ENCODE data around the gene PTPRC.

Gene PTPRC

GRCh38 chr1:198678301-198678836 is 39.5 kb downstream of the PTPRC start:
- no peak for DNase-seq

GRCh38 chr1:198678901-198679329 is 40.1 kb downstream of the PTPRC start:
- DNase-seq, result no peak

GRCh38 chr1:198679535-198680173 is 40.8 kb downstream of the PTPRC start:
- no peak for DNase-seq

- DNase-seq, result no peak
Observed at GRCh38 chr1:198680174-198680875, 41.5 kb downstream of the PTPRC start.

- no peak for DNase-seq
Observed at GRCh38 chr1:198681252-198681651, 42.4 kb downstream of the PTPRC start.

- DNase-seq, result peak in 5 of 14 donors; percentile 9 to 47 (median 37)
Observed at GRCh38 chr1:198681831-198682759, 43.3 kb downstream of the PTPRC start.

- DNase-seq, result no peak
Observed at GRCh38 chr1:198682850-198683249, 44.0 kb downstream of the PTPRC start.

DNA sequence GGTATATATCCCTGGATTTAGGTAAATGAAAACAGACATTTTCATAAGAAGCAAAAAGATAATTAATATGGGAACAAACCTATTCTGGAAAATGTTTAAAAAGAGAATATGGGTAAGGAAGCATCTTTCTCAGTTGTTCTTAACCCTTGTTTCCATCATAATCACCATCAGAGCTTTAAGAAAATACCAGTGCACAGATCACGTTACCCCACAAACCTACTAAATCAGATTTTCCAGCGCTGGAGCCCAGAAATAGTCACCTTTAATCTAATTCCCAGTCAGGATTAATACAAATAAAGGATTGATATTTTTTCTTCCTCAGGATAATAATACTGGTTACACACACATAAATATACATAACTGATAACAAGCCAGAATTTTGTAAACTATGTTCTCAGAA is 44.6 kb downstream of the PTPRC start:
- no peak for DNase-seq

DNA sequence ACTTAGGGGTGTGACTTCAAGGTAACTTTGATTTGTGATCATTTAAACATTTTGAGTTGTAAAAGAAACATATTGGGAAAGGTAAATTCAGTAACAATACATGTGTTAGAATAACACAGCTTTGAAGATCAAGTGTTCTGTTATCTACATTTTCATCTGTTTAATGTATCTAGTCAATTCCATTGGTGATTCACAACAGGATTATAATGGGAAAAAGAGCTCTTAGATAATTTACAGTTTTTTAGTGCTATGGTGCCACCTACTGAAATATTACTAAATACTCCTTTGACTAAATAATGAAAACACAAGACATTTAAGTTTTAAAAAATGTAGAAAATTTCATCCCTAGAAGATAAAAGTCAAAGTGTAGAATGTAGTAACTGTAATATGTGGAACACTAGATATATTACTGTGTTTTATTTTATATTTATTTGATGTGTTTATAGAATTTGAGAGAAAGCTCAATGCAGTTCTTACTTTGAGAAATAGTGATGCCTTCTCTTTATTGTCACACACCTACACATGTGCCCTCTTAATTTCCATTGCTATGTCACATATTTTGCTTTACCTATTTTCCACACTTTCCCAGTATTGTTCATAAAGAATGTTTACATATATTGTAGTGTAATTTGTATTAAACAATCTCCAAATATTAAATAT is 47.4 kb downstream of the PTPRC start:
- DNase-seq, result no peak

GRCh38 chr1:198687429-198687828 is 48.6 kb downstream of the PTPRC start:
- DNase-seq, result no peak

GRCh38 chr1:198691063-198691462 is 52.2 kb downstream of the PTPRC start:
- DNase-seq, result no peak

- no peak for DNase-seq
Observed at GRCh38 chr1:198693321-198693720, 54.5 kb downstream of the PTPRC start.

GRCh38 chr1:198694542-198694941 is 55.7 kb downstream of the PTPRC start:
- DNase-seq, result no peak

GRCh38 chr1:198696211-198696610 is 57.4 kb downstream of the PTPRC start:
- no peak for DNase-seq

- DNase-seq, result peak in 2 of 14 donors; percentile 5 to 12
Observed at GRCh38 chr1:198699167-198700015, 60.6 kb downstream of the PTPRC start.

DNA sequence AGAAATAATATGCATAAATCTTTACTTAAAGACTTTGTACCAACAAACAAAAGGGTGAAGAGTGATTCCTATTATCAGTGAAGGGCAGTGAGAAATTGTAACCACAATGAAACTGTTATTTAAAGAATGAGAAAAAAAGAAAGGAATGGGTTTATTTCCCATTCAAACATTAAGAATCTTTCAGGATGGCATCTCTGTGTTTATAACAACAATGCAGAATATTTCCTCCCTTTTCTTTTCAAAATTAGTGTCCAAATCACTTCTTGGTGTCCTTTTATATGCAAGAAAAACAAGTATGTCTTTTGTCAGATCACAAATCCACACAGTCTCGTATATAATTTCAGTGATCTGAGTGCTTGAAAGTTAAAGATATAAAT is 61.2 kb downstream of the PTPRC start:
- DNase-seq, result no peak

- no peak for DNase-seq
Observed at GRCh38 chr1:198700396-198700795, 61.6 kb downstream of the PTPRC start.

DNA sequence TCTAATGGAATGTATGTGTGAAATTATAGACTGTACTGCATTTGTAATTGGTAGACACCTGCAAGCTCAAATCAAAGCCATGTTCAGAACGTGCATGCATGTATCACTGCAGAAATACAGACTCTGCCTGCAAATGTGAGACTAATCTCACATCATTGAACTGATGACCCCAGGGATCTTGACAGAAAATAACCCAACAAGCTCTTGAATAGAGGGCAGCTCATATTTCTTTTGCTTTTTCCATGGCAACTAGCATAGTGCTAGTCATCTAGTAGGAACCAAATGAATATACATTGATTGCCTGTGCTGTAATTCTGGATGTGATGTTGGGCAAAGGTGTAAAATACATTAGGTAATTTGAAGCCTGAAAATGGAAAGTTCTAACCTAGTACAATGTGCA is 62.4 kb downstream of the PTPRC start:
- DNase-seq, result no peak

GRCh38 chr1:198701766-198702539 is 63.1 kb downstream of the PTPRC start:
- DNase-seq, result no peak

- no peak for DNase-seq
Observed at GRCh38 chr1:198708761-198709525, 70.1 kb downstream of the PTPRC start.

All from C1 segment of cervical spinal cord (tissue), 14 donors.